CD14-positive monocyte (primary cell): ENCODE data around the gene NBEA. TPM values are rescaled to one million over a fixed set of nuclear protein-coding genes. Genes with fewer than 3 reads are reported as not detected.
A peak's percentile ranks its signal among the peaks of the same experiment; 100 is the strongest.

Experiments
- DNase-seq, 3 donors: peaks; one replicate each; pipeline ENCODE4 v3.0.0-alpha.2; 2011 to 2022
- H2AFZ ChIP-seq: 2 replicates; pipeline ENCODE4 v1.6.0; 2012; ENCODE audit warnings: mild to moderate bottlenecking, low read depth, low read length, inconsistent platforms; ENCODE audit not compliant: insufficient read depth, poor library complexity, severe bottlenecking
- H3K27ac ChIP-seq, 2 donors: 1 replicate in 1 of 2; 2 replicates in 1 of 2; pipeline ENCODE4 v1.5.1; 2012 to 2013; ENCODE audit warnings: low read length in 2 of 2, control low read depth in 1 of 2, inconsistent platforms in 1 of 2, low read depth in 1 of 2, mild to moderate bottlenecking in 1 of 2
- H3K27me3 ChIP-seq, 2 donors: one replicate each; pipeline versions ENCODE4 v1.6.0 to v1.6.1; 2011 to 2013; ENCODE audit warnings: low read length in 2 of 2; ENCODE audit not compliant: control insufficient read depth in 2 of 2, insufficient read depth in 2 of 2
- H3K36me3 ChIP-seq, 2 donors: replicated peaks in 1 of 2; 1 replicate in 1 of 2; 2 replicates in 1 of 2; pipeline versions ENCODE4 v1.5.1 to v1.6.1; 2012 to 2013; ENCODE audit warnings: low read length in 2 of 2, control low read depth in 1 of 2, inconsistent platforms in 1 of 2, mild to moderate bottlenecking in 1 of 2; ENCODE audit not compliant: insufficient read depth in 2 of 2, control insufficient read depth in 1 of 2
- H3K4me1 ChIP-seq, 2 donors: 1 replicate in 1 of 2; 2 replicates in 1 of 2; pipeline versions ENCODE4 v1.5.1 to v1.6.1; 2012 to 2013; ENCODE audit warnings: low read length in 2 of 2, control low read depth in 1 of 2, inconsistent platforms in 1 of 2, mild to moderate bottlenecking in 1 of 2, moderate library complexity in 1 of 2; ENCODE audit not compliant: insufficient read depth in 2 of 2, control insufficient read depth in 1 of 2
- H3K4me2 ChIP-seq: replicated peaks from 2 replicates; pipeline ENCODE3; 2012; ENCODE audit warnings: low read length, moderate library complexity, mild to moderate bottlenecking; ENCODE audit not compliant: poor library complexity, severe bottlenecking; ENCODE audit errors: extremely low read depth
- H3K4me3 ChIP-seq, 3 experiments: fragments of 200-600 bp in 1 of 3; sonication (generic) in 1 of 3; replicated peaks in 1 of 3; 1 replicate in 2 of 3; 2 replicates in 1 of 3; pipeline ENCODE4 v1.5.1; 2011 to 2013; ENCODE audit warnings: low read length in 3 of 3, mild to moderate bottlenecking in 3 of 3, control low read depth in 2 of 3, low read depth in 2 of 3, inconsistent platforms in 1 of 3, moderate library complexity in 1 of 3
- H3K79me2 ChIP-seq: 2 replicates; pipeline ENCODE4 v1.6.0; 2012; ENCODE audit warnings: mild to moderate bottlenecking, control low read depth, inconsistent platforms, low read length, moderate library complexity; ENCODE audit not compliant: insufficient read depth
- H3K9ac ChIP-seq: 2 replicates; pipeline ENCODE4 v1.6.0; 2017; ENCODE audit warnings: low read length, mild to moderate bottlenecking; ENCODE audit not compliant: insufficient read depth, poor library complexity, severe bottlenecking
- H3K9me3 ChIP-seq, 2 donors: replicated peaks in 1 of 2; 1 replicate in 1 of 2; 2 replicates in 1 of 2; pipeline versions ENCODE4 v1.5.1 to v1.6.1; 2012 to 2013; ENCODE audit warnings: low read length in 2 of 2, control low read depth in 1 of 2; ENCODE audit not compliant: control insufficient read depth in 1 of 2, insufficient read depth in 1 of 2
- H4K20me1 ChIP-seq: 2 replicates; pipeline ENCODE4 v1.6.0; 2012; ENCODE audit warnings: mild to moderate bottlenecking, low read length, control low read depth, moderate library complexity; ENCODE audit not compliant: insufficient read depth
- H3K27ac Mint-ChIP-seq, 7 donors: one replicate each; pipeline ENCODE4 v1.8.0; 2020; ENCODE audit warnings: mild to moderate bottlenecking in 7 of 7, mixed read lengths in 7 of 7, moderate library complexity in 6 of 7, inconsistent platforms in 2 of 7
- H3K27me3 Mint-ChIP-seq, 3 donors: one replicate each; pipeline ENCODE4 v1.8.0; 2021 to 2022; ENCODE audit warnings: low read depth in 3 of 3, mild to moderate bottlenecking in 3 of 3, mixed read lengths in 3 of 3, moderate library complexity in 3 of 3, inconsistent platforms in 1 of 3
- H3K36me3 Mint-ChIP-seq, 2 donors: one replicate each; pipeline ENCODE4 v1.8.0; 2020; ENCODE audit warnings: mixed read lengths in 2 of 2, inconsistent platforms in 1 of 2, mild to moderate bottlenecking in 1 of 2
- H3K4me1 Mint-ChIP-seq: one replicate; pipeline ENCODE4 v1.8.0; 2020; ENCODE audit warnings: mild to moderate bottlenecking, mixed read lengths
- H3K4me3 Mint-ChIP-seq, 2 donors: one replicate each; pipeline ENCODE4 v1.8.0; 2020; ENCODE audit warnings: mild to moderate bottlenecking in 2 of 2, mixed read lengths in 2 of 2, moderate library complexity in 1 of 2
- H3K9me3 Mint-ChIP-seq, 7 donors: one replicate each; pipeline ENCODE4 v1.8.0; 2020 to 2022; ENCODE audit warnings: mixed read lengths in 7 of 7, mild to moderate bottlenecking in 6 of 7, moderate library complexity in 6 of 7, inconsistent platforms in 2 of 7
- WGBS: methylation state at CpG from one replicate; pipeline ENCODE4 v1.1.5; 2013; ENCODE audit warnings: missing lambda C conversion rate; ENCODE audit not compliant: insufficient coverage; 5-methylcytosine and 5-hydroxymethylcytosine counted together
- intact Hi-C, 2 donors: fragments of 100-400 bp; cut with micrococcal nuclease; formaldehyde crosslinking; loops; one replicate each; pipeline versions ENCODE4 v1.15.0 to v1.15.1; 2023
- polyA plus RNA-seq, 3 donors: library from polyadenylated mRNA; depleted of rRNA in 1 of 3; unstranded in 2 of 3; stranded (reverse) in 1 of 3; fragments of 300-500 nt in 2 of 3; fragments of >200 nt in 1 of 3; fragmentation: Illumina TruSeq in 2 of 3; gene quantifications; 1 replicate in 2 of 3; 2 replicates in 1 of 3; pipeline ENCODE4 v1.2.3, GENCODE V29; 2012 to 2021
- TF ChIP-seq, protein P1 (sequence below): fragments of 200-600 bp; IDR thresholded peaks from one replicate; pipeline ENCODE4 v1.8.0; 2022; ENCODE audit warnings: antibody characterized with exemption, mild to moderate bottlenecking

NBEA gene
- polyA plus RNA-seq, 3 donors, result 0.03 to 0.23 (median 0.08) TPM

DNA sequence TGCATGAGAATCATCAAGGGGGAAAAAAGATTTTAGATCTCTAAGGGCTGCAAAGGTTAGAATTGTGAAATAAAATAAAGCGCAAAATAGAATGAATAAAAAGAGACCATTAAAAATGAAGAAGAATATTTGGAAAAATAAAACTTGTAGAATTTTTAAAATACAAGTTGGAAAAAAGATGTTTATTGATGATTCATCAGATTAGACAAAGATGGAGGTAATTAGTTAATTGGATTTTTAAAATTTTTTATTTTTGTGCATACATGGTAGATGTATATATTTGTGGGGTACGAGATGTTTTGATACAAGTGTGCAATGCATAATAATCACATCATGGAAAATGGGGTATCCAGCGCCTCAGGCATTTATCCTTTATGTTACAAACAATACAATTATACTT is 391.1 kb downstream of the NBEA start:
- H3K4me1 ChIP-seq, result no peaks in the 10 kb centered on the region
- no peaks in the 10 kb centered on the region for H3K36me3 ChIP-seq
- H3K27ac ChIP-seq, result no peak overlapping the region
- TF ChIP-seq, protein P1, sequence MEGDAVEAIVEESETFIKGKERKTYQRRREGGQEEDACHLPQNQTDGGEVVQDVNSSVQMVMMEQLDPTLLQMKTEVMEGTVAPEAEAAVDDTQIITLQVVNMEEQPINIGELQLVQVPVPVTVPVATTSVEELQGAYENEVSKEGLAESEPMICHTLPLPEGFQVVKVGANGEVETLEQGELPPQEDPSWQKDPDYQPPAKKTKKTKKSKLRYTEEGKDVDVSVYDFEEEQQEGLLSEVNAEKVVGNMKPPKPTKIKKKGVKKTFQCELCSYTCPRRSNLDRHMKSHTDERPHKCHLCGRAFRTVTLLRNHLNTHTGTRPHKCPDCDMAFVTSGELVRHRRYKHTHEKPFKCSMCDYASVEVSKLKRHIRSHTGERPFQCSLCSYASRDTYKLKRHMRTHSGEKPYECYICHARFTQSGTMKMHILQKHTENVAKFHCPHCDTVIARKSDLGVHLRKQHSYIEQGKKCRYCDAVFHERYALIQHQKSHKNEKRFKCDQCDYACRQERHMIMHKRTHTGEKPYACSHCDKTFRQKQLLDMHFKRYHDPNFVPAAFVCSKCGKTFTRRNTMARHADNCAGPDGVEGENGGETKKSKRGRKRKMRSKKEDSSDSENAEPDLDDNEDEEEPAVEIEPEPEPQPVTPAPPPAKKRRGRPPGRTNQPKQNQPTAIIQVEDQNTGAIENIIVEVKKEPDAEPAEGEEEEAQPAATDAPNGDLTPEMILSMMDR, result no peak
- H3K9ac ChIP-seq, result no peak overlapping the region
- no peak overlapping the region for H3K4me3 ChIP-seq
- no peak overlapping the region for H3K4me2 ChIP-seq
- Mint-ChIP-seq H3K27ac (no peak overlapping the region), H3K4me3 (no peak overlapping the region), H3K36me3 (no peaks in the 10 kb centered on the region), H3K27me3 (no peaks in the 10 kb centered on the region), H3K9me3 (peaks cover 0 to 8% (median 2%) of the 10 kb centered on the region in 7 donors), H3K4me1 (no peaks in the 10 kb centered on the region)
- 100% methylated on average over 1 of the region's 3 CpGs for WGBS
- intact Hi-C loops, result no loop called here
- no peak overlapping the region for H2AFZ ChIP-seq
- DNase-seq, result no peak
- H3K9me3 ChIP-seq, result no peaks in the 10 kb centered on the region
- H3K79me2 ChIP-seq, result no peaks in the 10 kb centered on the region
- H4K20me1 ChIP-seq, result no peaks in the 10 kb centered on the region
- no peaks in the 10 kb centered on the region for H3K27me3 ChIP-seq

DNA sequence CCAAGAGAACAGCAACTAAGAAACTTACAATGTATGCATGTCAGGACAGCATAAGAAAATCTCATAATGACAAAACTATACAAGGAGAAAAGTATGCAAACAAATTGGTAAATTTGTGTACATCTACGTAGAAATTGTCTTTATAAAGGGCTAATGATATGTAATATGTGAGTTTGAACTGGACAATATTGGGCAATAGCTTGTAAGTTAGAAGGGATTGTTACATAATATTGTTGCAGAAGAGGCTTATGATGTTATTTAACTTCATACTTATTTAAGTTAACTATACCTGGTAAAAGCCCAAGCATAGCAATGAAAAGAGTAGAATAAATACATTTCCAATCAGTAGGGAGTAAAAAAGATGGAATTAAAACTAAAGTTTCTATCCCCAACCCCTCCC is 400.4 kb downstream of the NBEA start:
- H3K27me3 ChIP-seq, result no peaks in the 10 kb centered on the region
- no peaks in the 10 kb centered on the region for H4K20me1 ChIP-seq
- H3K9ac ChIP-seq, result no peak overlapping the region
- no peak overlapping the region for H3K4me3 ChIP-seq
- H3K36me3 Mint-ChIP-seq, result no peaks in the 10 kb centered on the region
- peaks cover 0 to 3% (median 0%) of the 10 kb centered on the region in 7 donors for H3K9me3 Mint-ChIP-seq
- no peak overlapping the region for H3K4me3 Mint-ChIP-seq
- H3K27me3 Mint-ChIP-seq, result peaks cover 0 to 1% (median 0%) of the 10 kb centered on the region in 3 donors
- intact Hi-C loops, result no loop called here
- H3K4me1 ChIP-seq, result no peaks in the 10 kb centered on the region
- no peaks in the 10 kb centered on the region for H3K4me1 Mint-ChIP-seq
- TF ChIP-seq, protein P1, result no peak
- no peak overlapping the region for H3K27ac Mint-ChIP-seq
- H3K9me3 ChIP-seq, result no peaks in the 10 kb centered on the region
- H3K27ac ChIP-seq, result no peak overlapping the region
- H3K79me2 ChIP-seq, result no peaks in the 10 kb centered on the region
- no peak overlapping the region for H2AFZ ChIP-seq
- no CpG with 5 or more reads among the region's 1 CpG for WGBS
- peak in 1 of 3 donors; percentile 32 for DNase-seq
- no peak overlapping the region for H3K4me2 ChIP-seq
- no peaks in the 10 kb centered on the region for H3K36me3 ChIP-seq
